Mesenchymal stem cell (in vitro differentiated cells and primary cell): ENCODE results near the gene UIMC1.

Experiments
- DNase-seq: peaks from one replicate; pipeline ENCODE4 v3.0.0-alpha.2; 2013
- H2AFZ ChIP-seq: one replicate; pipeline ENCODE4 v1.6.1; 2013; ENCODE audit warnings: low read depth, mild to moderate bottlenecking, control low read depth, inconsistent platforms, low read length, moderate library complexity
- H2AK5ac ChIP-seq: 2 replicates; pipeline ENCODE4 v1.6.1; 2013; ENCODE audit warnings: low read length, moderate library complexity, mild to moderate bottlenecking, inconsistent platforms; ENCODE audit not compliant: severe bottlenecking
- H2BK120ac ChIP-seq: one replicate; pipeline ENCODE4 v1.6.1; 2013; ENCODE audit warnings: low read depth, mild to moderate bottlenecking, inconsistent platforms, low read length, moderate library complexity
- H2BK12ac ChIP-seq, 2 experiments: one replicate each; pipeline ENCODE4 v1.6.1; 2013; ENCODE audit warnings: inconsistent platforms in 2 of 2, low read length in 2 of 2, mild to moderate bottlenecking in 2 of 2, moderate library complexity in 2 of 2, control low read depth in 1 of 2
- H2BK15ac ChIP-seq: one replicate; pipeline ENCODE4 v1.6.1; 2013; ENCODE audit warnings: mild to moderate bottlenecking, low read depth, inconsistent platforms; ENCODE audit not compliant: poor library complexity, severe bottlenecking
- H2BK5ac ChIP-seq: 2 replicates; pipeline ENCODE4 v1.6.1; 2013; ENCODE audit warnings: low read depth, mild to moderate bottlenecking, low read length, control low read depth, inconsistent platforms; ENCODE audit not compliant: poor library complexity, severe bottlenecking
- H3K14ac ChIP-seq, 2 experiments: one replicate each; pipeline ENCODE4 v1.6.1; 2013; ENCODE audit warnings: inconsistent platforms in 2 of 2, low read length in 2 of 2, control low read depth in 1 of 2, mild to moderate bottlenecking in 1 of 2, moderate library complexity in 1 of 2
- H3K18ac ChIP-seq, 2 experiments: one replicate each; pipeline ENCODE4 v1.6.1; 2013; ENCODE audit warnings: inconsistent platforms in 2 of 2, low read length in 2 of 2, control low read depth in 1 of 2, low read depth in 1 of 2, mild to moderate bottlenecking in 1 of 2
- H3K23ac ChIP-seq, 2 experiments: one replicate each; pipeline ENCODE4 v1.6.1; 2013; ENCODE audit warnings: inconsistent platforms in 2 of 2, low read length in 2 of 2, mild to moderate bottlenecking in 2 of 2, moderate library complexity in 2 of 2, control low read depth in 1 of 2
- H3K27ac ChIP-seq: 2 replicates; pipeline ENCODE4 v1.5.1; 2013; ENCODE audit warnings: mild to moderate bottlenecking, moderate library complexity, low read length, control low read depth, inconsistent platforms; ENCODE audit not compliant: poor library complexity, severe bottlenecking
- H3K27me3 ChIP-seq, 2 experiments: 2 replicates each; pipeline versions ENCODE4 v1.6.1 to v1.7.0; 2013; ENCODE audit warnings: low read length in 2 of 2, mild to moderate bottlenecking in 2 of 2, moderate library complexity in 2 of 2, control low read depth in 1 of 2, inconsistent platforms in 1 of 2; ENCODE audit not compliant: control insufficient read depth in 1 of 2, insufficient read depth in 1 of 2
- H3K36me3 ChIP-seq, 2 experiments: 2 replicates each; pipeline versions ENCODE4 v1.6.1 to v1.7.0; 2013; ENCODE audit warnings: low read length in 2 of 2, control low read depth in 1 of 2, inconsistent platforms in 1 of 2, low read depth in 1 of 2, mild to moderate bottlenecking in 1 of 2; ENCODE audit not compliant: insufficient read depth in 2 of 2, control insufficient read depth in 1 of 2
- H3K4ac ChIP-seq, 2 experiments: one replicate each; pipeline ENCODE4 v1.6.1; 2013; ENCODE audit warnings: inconsistent platforms in 2 of 2, low read length in 2 of 2, mild to moderate bottlenecking in 2 of 2, moderate library complexity in 2 of 2, control low read depth in 1 of 2, low read depth in 1 of 2
- H3K4me1 ChIP-seq: 2 replicates; pipeline ENCODE4 v1.6.1; 2013; ENCODE audit warnings: low read depth, low read length, control low read depth; ENCODE audit not compliant: control insufficient read depth, insufficient read depth
- H3K4me2 ChIP-seq: 2 replicates; pipeline ENCODE4 v1.6.1; 2013; ENCODE audit warnings: low read length, mild to moderate bottlenecking, inconsistent platforms; ENCODE audit not compliant: poor library complexity, severe bottlenecking
- H3K4me3 ChIP-seq, 2 experiments: 2 replicates each; pipeline versions ENCODE4 v1.5.1 to v1.7.0; 2013; ENCODE audit warnings: low read length in 2 of 2, mild to moderate bottlenecking in 2 of 2, control low read depth in 1 of 2, low read depth in 1 of 2; ENCODE audit not compliant: insufficient read depth in 1 of 2
- H3K79me1 ChIP-seq: replicated peaks from 2 replicates; pipeline ENCODE4 v1.6.1; 2013; ENCODE audit warnings: mild to moderate bottlenecking, control low read depth, low read length, inconsistent platforms; ENCODE audit not compliant: poor library complexity, severe bottlenecking
- H3K9ac ChIP-seq: 2 replicates; pipeline ENCODE4 v1.7.0; 2013; ENCODE audit warnings: mild to moderate bottlenecking, low read length, moderate library complexity
- H3K9me3 ChIP-seq: 2 replicates; pipeline ENCODE4 v1.7.0; 2013; ENCODE audit warnings: mild to moderate bottlenecking, low read length; ENCODE audit not compliant: control insufficient read depth
- H4K8ac ChIP-seq: one replicate; pipeline ENCODE4 v1.6.1; 2013; ENCODE audit warnings: inconsistent platforms, mild to moderate bottlenecking, low read length, moderate library complexity
- H4K91ac ChIP-seq: one replicate; pipeline ENCODE4 v1.6.1; 2013; ENCODE audit warnings: mild to moderate bottlenecking, low read length, inconsistent platforms
- WGBS: methylation state at CpG from one replicate; pipeline ENCODE4 v1.1.7; 2013; ENCODE audit warnings: mixed read lengths; 5-methylcytosine and 5-hydroxymethylcytosine counted together

Gene UIMC1

DNA sequence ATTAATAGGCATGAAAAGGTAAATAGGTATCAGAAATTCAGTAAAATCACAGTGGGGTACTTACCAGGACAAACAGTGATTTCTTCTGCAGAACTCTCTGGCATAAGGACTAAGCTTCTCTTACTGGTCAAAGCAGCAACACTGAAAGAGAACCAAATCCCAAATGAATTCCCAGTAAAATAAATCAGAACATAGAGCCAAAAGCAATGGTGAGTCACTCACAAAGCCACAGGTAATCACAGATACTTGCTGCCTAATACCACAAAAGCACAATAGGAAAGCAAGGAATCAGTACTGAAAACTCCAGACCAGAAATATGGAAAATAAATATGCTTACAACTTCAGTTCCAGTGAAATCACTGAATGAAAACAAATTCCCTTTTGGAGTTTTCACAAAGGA, 50.7 kb downstream of the UIMC1 start:
- Histone ChIP-seq H4K91ac (no peak overlapping the region), H3K36me3 (peaks cover 0 to 65% of the 10 kb centered on the region in 2 experiments), H4K8ac (no peak overlapping the region), H3K23ac (no peak overlapping the region), H3K4me2 (no peak overlapping the region), H2BK5ac (no peak overlapping the region), H2BK15ac (no peak overlapping the region), H2BK12ac (no peak overlapping the region), H3K14ac (no peak overlapping the region), H3K27ac (no peak overlapping the region), H2BK120ac (no peak overlapping the region), H2AK5ac (no peak overlapping the region), H3K18ac (no peak overlapping the region), H3K27me3 (no peaks in the 10 kb centered on the region), H3K4me3 (no peak overlapping the region), H2AFZ (no peak overlapping the region), H3K79me1 (peaks cover 14% of the 10 kb centered on the region), H3K4me1 (no peaks in the 10 kb centered on the region), H3K9me3 (no peaks in the 10 kb centered on the region), H3K4ac (no peak overlapping the region), H3K9ac (no peak overlapping the region)
- DNase-seq: no peak

DNA sequence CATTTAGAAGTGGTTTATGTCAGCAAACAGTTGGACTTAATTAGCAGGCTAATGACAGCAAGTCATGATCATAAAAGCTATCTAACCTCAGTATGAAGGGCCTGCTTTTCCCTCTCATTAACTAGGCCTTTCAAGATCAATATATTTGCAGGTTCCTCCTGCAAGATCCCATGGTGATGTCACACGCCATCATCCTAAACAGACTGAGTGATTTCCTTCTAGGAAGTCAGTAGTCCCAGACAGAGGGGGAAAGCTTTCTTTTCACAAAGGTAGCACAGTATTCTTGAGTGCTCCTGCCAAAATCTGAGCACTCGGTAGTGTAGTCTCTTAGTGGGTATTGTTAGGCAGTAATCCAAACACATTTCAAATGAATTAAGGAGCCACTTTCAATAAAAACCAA, 52.5 kb downstream of the UIMC1 start:
- no peaks in the 10 kb centered on the region for H3K4me1 ChIP-seq
- no peak overlapping the region for H4K8ac ChIP-seq
- no peak overlapping the region for H3K9ac ChIP-seq
- H3K27ac ChIP-seq: no peak overlapping the region
- no peak overlapping the region for H2AFZ ChIP-seq
- DNase-seq: no peak
- H3K9me3 ChIP-seq: no peaks in the 10 kb centered on the region
- H3K18ac ChIP-seq: no peak overlapping the region
- H2BK15ac ChIP-seq: no peak overlapping the region
- no peak overlapping the region for H3K14ac ChIP-seq
- H3K4me2 ChIP-seq: no peak overlapping the region
- peaks cover 9 to 75% of the 10 kb centered on the region in 2 experiments for H3K36me3 ChIP-seq
- 100% methylated on average over 1 of the region's 2 CpGs for WGBS
- H2BK5ac ChIP-seq: no peak overlapping the region
- no peak overlapping the region for H2BK12ac ChIP-seq
- no peak overlapping the region for H2AK5ac ChIP-seq
- H3K23ac ChIP-seq: no peak overlapping the region
- no peak overlapping the region for H4K91ac ChIP-seq
- H3K4me3 ChIP-seq: no peak overlapping the region
- H3K79me1 ChIP-seq: peaks cover 16% of the 10 kb centered on the region
- no peaks in the 10 kb centered on the region for H3K27me3 ChIP-seq
- H3K4ac ChIP-seq: no peak overlapping the region
- H2BK120ac ChIP-seq: no peak overlapping the region

DNA sequence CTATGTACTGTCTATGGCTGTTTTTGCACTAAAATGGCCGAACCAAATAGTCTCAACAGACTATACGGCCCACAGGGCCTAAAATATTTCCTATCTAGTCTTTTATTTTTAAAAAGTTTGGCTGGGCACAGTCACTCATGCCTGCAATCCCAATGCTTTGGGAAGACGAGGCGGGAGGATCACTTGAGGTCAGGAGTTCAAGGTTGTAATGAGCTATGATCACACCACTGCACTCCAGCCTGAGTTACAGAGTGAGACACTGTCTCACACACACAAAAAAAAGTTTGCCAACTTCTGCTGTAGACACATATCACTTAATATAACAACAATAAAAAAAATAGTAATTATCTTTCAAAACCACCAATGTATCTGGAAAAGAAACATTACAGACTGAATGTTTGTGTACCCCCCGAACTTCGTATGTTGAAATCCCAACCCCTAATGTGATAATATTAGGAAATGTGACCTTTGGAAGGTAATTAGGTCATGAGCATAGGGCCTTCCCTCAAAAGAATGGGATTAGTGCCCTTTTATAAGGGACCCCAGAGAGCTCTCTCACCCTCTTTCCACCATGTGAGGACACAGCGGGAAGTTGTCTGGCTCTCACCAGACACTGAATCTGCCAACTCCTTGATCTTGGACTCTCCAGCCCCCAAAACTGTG, 53.9 kb downstream of the UIMC1 start:
- H3K4me3 ChIP-seq: no peak overlapping the region
- DNase-seq: no peak
- no peak overlapping the region for H2AK5ac ChIP-seq
- H3K14ac ChIP-seq: no peak overlapping the region
- no peak overlapping the region for H2BK120ac ChIP-seq
- H3K27me3 ChIP-seq: no peaks in the 10 kb centered on the region
- H2BK15ac ChIP-seq: no peak overlapping the region
- H2AFZ ChIP-seq: no peak overlapping the region
- no peaks in the 10 kb centered on the region for H3K4me1 ChIP-seq
- no peak overlapping the region for H3K27ac ChIP-seq
- H3K79me1 ChIP-seq: peaks cover 12% of the 10 kb centered on the region
- no peak overlapping the region for H3K18ac ChIP-seq
- no peak overlapping the region for H3K4ac ChIP-seq
- no peak overlapping the region for H2BK12ac ChIP-seq
- no peak overlapping the region for H3K23ac ChIP-seq
- peaks cover 9 to 80% of the 10 kb centered on the region in 2 experiments for H3K36me3 ChIP-seq
- no peak overlapping the region for H3K4me2 ChIP-seq
- no peak overlapping the region for H3K9ac ChIP-seq
- H4K8ac ChIP-seq: no peak overlapping the region
- no peaks in the 10 kb centered on the region for H3K9me3 ChIP-seq
- H2BK5ac ChIP-seq: no peak overlapping the region
- WGBS: 93% methylated on average over 5 of the region's 7 CpGs
- H4K91ac ChIP-seq: no peak overlapping the region

DNA sequence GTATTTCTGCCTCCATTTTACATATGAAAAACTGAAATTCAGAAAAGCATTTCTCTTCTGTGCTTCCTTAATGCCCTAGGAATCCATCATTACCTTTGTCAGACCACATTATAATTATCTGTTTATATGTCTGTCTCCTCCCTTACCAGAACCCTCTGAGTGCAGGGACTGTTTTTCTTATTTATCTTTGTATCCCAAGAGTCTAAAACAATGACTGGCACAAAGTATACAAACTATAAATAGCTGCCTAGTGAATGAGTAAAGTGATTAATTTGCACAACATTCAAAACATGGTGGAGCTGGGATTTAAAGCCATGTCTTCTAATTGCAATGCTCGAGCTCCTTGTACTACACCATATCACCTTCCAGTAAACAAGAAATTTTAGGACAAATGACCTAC, 58.1 kb downstream of the UIMC1 start:
- Histone ChIP-seq H2BK15ac (no peak overlapping the region), H3K79me1 (peaks cover 11% of the 10 kb centered on the region), H3K4me3 (no peak overlapping the region), H3K4me1 (no peaks in the 10 kb centered on the region), H4K91ac (no peak overlapping the region), H2AK5ac (no peak overlapping the region), H3K27me3 (no peaks in the 10 kb centered on the region), H3K4me2 (no peak overlapping the region), H3K27ac (no peak overlapping the region), H2BK12ac (no peak overlapping the region), H2BK5ac (no peak overlapping the region), H3K9ac (no peak overlapping the region), H3K36me3 (peaks cover 17 to 87% of the 10 kb centered on the region in 2 experiments), H4K8ac (no peak overlapping the region), H3K9me3 (no peaks in the 10 kb centered on the region), H3K18ac (no peak overlapping the region), H3K4ac (no peak overlapping the region), H2BK120ac (no peak overlapping the region), H3K23ac (no peak overlapping the region), H2AFZ (no peak overlapping the region), H3K14ac (no peak overlapping the region)
- 36% methylated on average over 1 of the region's 1 CpG for WGBS
- peak; percentile 56 for DNase-seq
